DLD1 (cell line): Measurements from ENCODE around the gene NAALADL2.

Experiments used
- in situ Hi-C: cut with HindIII; loops from 2 replicates; pipeline ENCODE4 v1.10.0; 2017; ENCODE audit warnings: low sequenced_read_pairs

The NAALADL2 gene

DNA sequence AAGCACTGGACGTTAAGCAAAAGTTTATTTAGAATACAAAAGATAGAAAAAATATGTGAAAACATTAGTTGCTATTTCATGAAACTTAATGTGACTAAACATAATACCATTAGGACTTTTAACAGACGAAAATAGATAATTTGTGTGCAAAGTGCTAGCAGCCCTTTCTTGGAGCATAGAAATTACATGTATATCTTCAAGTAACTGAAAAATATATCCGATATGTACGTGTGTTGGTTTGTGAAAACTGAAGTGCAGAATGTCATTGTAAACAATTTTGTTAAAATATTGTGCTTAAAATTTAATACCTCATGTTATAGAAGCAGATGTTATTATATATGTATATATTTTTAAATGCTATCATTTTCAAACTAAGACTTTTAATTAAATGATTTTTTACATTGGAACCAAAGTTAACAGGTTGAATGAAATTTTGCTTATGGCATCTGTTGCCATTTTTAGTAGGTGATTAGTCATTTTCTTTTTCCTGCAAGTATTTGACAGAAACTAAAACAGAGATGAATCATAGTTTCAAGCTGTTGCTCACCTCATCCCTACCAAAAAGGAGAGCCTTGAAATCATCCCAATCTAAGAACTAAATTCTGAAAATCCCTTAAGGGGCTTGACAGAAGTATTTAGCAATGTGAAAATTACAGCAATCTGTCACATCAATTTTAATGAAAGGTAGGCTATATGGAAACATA lies 334.8 kb downstream of the NAALADL2 start:
- in situ Hi-C loops: no loop called here

- in situ Hi-C loops: no loop called here
These were observed 340.1 kb downstream of the NAALADL2 start for GRCh38 chr3:175198991-175199783.

- in situ Hi-C loops: no loop called here
These were observed 340.8 kb downstream of the NAALADL2 start for GRCh38 chr3:175199961-175200360.

DNA sequence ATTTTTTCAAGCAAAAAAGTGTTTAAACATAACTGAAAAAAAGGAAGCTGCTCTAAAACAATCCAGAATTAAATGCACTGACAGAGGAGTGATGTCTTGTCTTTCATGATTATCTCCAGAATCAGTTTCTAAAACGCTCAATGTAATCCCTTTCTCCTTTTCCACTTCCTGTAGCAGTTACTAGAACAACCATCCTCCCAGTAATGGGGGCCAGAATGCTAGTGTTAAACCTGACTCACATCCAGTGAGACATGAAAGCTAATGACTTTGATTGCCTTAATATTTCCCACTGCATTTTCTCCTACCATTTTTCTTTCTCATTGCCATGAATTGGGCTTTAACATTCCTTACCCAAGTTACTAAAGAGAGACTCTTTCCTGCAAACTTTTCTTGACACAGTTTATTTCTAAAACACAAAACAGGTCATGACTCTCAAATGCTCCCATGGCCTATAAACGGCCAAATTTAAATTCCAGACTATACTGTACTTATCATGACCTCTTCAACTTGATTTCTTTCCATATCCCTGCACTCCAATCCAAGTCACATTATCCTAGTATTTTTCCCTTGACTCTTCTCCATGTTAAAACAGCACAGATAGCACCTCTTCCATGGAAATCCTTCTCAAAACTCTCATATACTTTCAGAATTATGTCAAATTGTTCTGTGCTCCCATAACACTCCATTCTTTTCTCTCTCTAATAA lies 341.4 kb downstream of the NAALADL2 start:
- in situ Hi-C loops: no loop called here

DNA sequence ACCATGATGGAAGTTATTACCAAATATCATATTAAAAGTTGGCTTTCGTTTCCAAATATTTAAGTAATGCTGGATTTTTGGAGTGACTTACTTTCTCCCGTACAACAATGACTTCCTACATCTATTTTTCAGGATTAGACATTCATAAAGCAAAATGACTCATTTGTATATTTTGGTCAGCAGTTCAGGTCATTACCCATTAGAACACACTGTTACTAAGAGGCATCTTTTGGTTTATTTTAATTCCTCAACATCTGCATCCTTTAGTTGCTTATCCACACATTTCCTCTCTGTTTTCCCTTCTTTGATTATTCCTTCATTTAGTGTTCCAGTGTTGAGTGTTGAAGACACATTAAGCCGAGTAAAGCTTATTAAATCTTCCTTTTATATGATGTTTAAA lies 348.2 kb downstream of the NAALADL2 start:
- in situ Hi-C loops: no loop called here

DNA sequence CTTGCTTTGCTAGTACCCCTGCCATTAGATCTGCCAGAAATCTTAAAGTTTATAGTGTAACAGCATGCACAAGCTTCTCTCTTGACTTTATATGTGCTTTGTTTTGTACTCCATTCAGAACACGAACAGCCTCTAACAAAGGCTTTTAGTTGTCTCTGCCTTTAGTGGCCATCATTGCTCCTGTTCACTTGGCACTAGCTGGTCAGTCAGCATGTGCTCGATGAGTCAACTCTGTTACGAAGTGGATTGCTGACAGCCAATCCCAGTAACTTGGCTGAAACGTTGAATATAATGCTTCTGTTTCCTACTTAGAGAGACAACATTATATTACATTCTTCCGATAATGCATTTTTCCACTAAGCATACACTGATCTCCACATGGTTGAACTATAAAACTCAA lies 349.2 kb downstream of the NAALADL2 start:
- in situ Hi-C loops: no loop called here

- in situ Hi-C loops: no loop called here
These were observed 352.3 kb downstream of the NAALADL2 start for GRCh38 chr3:175211466-175211865.

DNA sequence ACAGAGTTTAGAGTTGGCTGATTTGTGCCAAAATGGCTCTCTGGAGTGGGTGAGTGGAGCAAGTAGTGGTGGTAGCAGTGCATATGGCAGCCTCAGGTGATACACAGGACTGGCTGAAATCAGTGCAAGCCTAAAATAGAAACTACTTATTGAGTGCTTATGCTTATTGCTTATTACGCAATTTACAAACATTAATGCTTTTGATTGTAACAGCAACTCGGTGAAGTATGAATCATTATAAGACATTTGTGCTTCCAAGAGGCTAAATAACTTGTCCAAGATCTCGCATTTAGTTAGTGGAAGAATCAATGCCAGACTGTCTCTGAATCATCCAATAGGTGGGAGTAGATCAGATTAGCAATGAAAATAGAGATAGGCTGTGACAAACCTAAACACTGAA lies 353.8 kb downstream of the NAALADL2 start:
- in situ Hi-C loops: no loop called here

DNA sequence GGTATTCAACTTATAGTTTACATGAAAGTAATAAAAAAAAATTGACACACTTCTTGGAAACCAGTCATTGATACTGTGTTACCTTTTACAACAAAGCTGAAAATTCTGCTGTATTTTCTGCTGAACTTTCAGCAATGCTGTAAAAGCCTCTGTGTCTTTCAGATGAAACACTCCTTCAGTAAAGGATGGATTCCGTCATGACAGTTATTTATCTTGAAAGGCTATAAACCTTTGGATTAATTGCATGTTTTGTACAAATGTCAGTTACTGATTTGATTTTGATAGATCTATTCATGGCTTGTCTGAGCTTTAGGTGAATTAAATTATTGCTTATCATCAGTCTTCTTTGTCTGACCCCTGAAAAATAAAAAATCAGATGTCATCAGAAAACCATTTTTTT lies 355.1 kb downstream of the NAALADL2 start:
- in situ Hi-C loops: no loop called here

GRCh38 chr3:175215833-175216232 lies 356.7 kb downstream of the NAALADL2 start:
- in situ Hi-C loops: no loop called here

DNA sequence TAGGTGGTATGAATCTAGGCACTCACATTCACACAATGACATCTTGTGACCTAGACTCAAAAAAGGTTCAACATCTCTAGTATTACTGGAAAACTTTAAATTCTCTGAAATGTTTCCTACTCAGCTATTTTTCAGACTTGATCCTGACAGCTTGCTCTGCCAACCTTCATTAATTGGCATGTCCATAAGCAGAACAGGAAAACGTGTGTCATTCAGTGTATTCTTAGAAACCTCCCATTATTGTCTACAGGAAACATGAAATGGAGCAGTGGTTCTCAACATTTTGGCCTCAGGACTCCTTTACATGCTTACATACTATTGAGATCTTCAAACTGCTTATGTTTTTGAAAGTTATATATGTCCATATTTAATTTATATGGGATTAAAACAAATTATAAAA lies 363.2 kb downstream of the NAALADL2 start:
- in situ Hi-C loops: no loop called here

GRCh38 chr3:175224051-175224450 lies 364.9 kb downstream of the NAALADL2 start:
- in situ Hi-C loops: no loop called here

DNA sequence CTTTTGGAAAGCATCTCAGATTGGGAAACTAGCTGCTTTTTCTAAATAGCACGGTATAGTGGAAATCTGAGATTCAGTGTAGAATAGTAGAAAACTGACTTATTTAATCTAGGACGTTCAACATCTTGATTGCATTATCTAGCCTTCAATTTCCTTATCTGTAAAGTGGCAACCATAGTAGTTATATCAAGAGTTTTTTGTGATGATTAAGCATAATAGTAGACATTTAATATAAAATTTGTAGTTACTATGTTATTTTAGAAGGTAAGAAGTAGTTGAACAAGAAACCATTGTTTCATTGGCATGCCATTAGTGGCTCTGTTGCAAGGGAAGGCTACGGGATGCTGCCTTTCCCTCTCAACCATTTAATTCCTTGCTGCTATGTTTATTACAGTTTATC lies 367.3 kb downstream of the NAALADL2 start:
- in situ Hi-C loops: no loop called here

DNA sequence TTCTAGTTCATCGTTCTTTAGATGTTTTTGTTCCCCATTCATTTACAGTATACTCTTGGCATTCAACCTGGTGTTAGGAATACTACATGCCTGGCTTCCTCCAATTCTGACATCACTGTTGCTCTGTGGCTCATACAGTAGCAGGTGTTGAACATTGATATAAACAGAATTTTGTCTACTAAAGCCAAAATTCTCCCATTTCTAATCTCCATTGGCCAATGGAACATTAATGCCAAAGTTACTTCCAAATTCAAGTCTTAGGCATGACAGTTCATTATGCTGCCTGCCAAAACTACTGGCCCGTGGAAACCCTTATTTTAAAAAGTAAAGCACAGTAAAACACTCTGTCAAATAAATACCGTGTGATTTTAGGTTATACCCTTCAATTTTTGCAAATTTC lies 368.0 kb downstream of the NAALADL2 start:
- in situ Hi-C loops: no loop called here

GRCh38 chr3:175233957-175234940 lies 375.1 kb downstream of the NAALADL2 start:
- in situ Hi-C loops: no loop called here

GRCh38 chr3:175238801-175239200 lies 379.7 kb downstream of the NAALADL2 start:
- in situ Hi-C loops: no loop called here

GRCh38 chr3:175240921-175241320 lies 381.8 kb downstream of the NAALADL2 start:
- in situ Hi-C loops: no loop called here

DNA sequence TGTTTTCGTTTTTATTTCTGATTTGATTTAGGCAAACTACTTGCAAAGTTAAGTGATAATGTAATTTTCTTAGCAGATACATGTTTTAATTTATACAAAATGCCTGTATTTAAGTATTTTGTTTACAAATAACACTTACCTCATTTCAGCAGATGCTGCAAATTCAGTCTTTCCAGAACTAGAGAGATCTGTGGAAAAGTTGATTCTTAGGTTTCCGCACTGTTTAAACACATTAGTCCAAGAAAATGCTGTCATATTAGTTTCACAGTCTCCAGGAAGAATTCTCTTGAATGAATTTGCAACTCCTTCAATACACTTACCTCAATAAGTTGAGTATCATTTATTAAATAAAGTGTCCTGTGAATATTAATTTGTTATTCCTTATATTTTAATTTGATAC lies 383.1 kb downstream of the NAALADL2 start:
- in situ Hi-C loops: no loop called here

- in situ Hi-C loops: no loop called here
These were observed 387.1 kb downstream of the NAALADL2 start for GRCh38 chr3:175246234-175246633.

GRCh38 chr3:175246766-175247165 lies 387.6 kb downstream of the NAALADL2 start:
- in situ Hi-C loops: no loop called here

DNA sequence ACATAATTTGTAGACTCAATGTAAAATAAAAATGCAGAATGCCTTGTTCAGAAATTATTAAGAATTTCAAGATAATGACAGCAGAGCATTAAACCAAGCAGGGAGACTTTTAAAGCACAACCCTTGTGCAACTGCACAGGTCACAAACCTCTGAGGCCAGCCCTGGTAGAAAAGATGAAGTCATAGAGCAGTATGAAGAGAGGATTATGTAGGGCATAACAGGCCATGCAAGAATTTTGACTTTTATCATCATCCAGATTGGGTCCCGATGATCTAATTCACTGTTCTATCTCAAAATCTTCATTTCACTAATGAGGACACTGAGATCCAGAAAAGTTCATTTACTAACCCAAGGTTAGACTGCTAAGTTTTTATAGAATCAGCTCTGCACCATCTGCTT lies 388.5 kb downstream of the NAALADL2 start:
- in situ Hi-C loops: no loop called here
